K562 (cell line): ENCODE data around the gene FGFR4. TPM values are rescaled to one million over a fixed set of nuclear protein-coding genes. Genes with fewer than 3 reads are reported as not detected.

Experiments used
- C11orf30 ChIP-seq: fragments of 450-650 bp; IDR thresholded peaks from 2 replicates; pipeline ENCODE4 v1.6.1; 2016; ENCODE audit warnings: low read depth, mild to moderate bottlenecking
- CHD1 ChIP-seq: fragments of 200-600 bp; sonication (generic); IDR thresholded peaks from one replicate; pipeline ENCODE4 v1.6.1; 2012; ENCODE audit warnings: mild to moderate bottlenecking, moderate library complexity, low read length, inconsistent platforms
- CXXC5 ChIP-seq: fragments of 250-450 bp; sonication (Bioruptor Pico); IDR thresholded peaks from 2 replicates; pipeline ENCODE4 v1.8.0; 2022; ENCODE audit warnings: inconsistent platforms, mild to moderate bottlenecking, moderate library complexity
- E2F3 ChIP-seq: fragments of 250-450 bp; sonication (Bioruptor Pico); IDR thresholded peaks from 2 replicates; pipeline ENCODE4 v1.4.0; 2020; ENCODE audit warnings: mild to moderate bottlenecking
- GTF2A2 ChIP-seq: IDR thresholded peaks from 2 replicates; pipeline ENCODE4 v1.6.1; 2016; ENCODE audit warnings: mild to moderate bottlenecking, missing genetic modification characterization, missing compliant biosample characterization
- HCFC1 ChIP-seq: IDR thresholded peaks from 2 replicates; pipeline ENCODE4 v1.6.1; 2012; ENCODE audit warnings: low read depth, low read length, improper control_type of control experiment
- LCOR ChIP-seq: sonication (generic); formaldehyde crosslinking; IDR thresholded peaks from 2 replicates; pipeline ENCODE4 v1.8.0; 2022; ENCODE audit warnings: mild to moderate bottlenecking, missing genetic modification reagents
- MAFF ChIP-seq: IDR thresholded peaks from 2 replicates; pipeline ENCODE4 v1.6.1; 2012; ENCODE audit warnings: low read length, improper control_type of control experiment
- NBN ChIP-seq: fragments of 450-650 bp; IDR thresholded peaks from 2 replicates; pipeline ENCODE4 v1.6.1; 2016; ENCODE audit warnings: low read depth, mild to moderate bottlenecking
- NCOR1 ChIP-seq: fragments of 450-650 bp; IDR thresholded peaks from 2 replicates; pipeline ENCODE4 v1.6.1; 2016; ENCODE audit warnings: mild to moderate bottlenecking, moderate library complexity
- NR3C1 ChIP-seq: sonication (generic); formaldehyde crosslinking; IDR thresholded peaks from 2 replicates; pipeline ENCODE4 v1.8.1; 2022; ENCODE audit warnings: missing genetic modification reagents
- POLR2H ChIP-seq: IDR thresholded peaks from 2 replicates; pipeline ENCODE4 v1.6.1; 2016; ENCODE audit warnings: missing genetic modification characterization, low read depth, mild to moderate bottlenecking, control low read depth, missing compliant biosample characterization, moderate library complexity
- RBM14 ChIP-seq: fragments of 200-400 bp; formaldehyde crosslinking; IDR thresholded peaks from 2 replicates; pipeline ENCODE4 v1.6.1; 2018; ENCODE audit warnings: low read depth, mild to moderate bottlenecking, low read length, moderate library complexity, borderline replicate concordance; ENCODE audit not compliant: insufficient read depth
- RBM17 ChIP-seq: fragments of 200-400 bp; formaldehyde crosslinking; IDR thresholded peaks from 2 replicates; pipeline ENCODE4 v1.6.1; 2017; ENCODE audit warnings: low read depth, mild to moderate bottlenecking, low read length, borderline replicate concordance
- SMARCE1 ChIP-seq: fragments of 450-650 bp; IDR thresholded peaks from 2 replicates; pipeline ENCODE4 v1.7.1; 2016; ENCODE audit warnings: mild to moderate bottlenecking
- TCF3 ChIP-seq: sonication (generic); formaldehyde crosslinking; IDR thresholded peaks from 2 replicates; pipeline ENCODE4 v1.4.0; 2020; ENCODE audit warnings: mild to moderate bottlenecking, missing genetic modification reagents
- TEAD2 ChIP-seq: fragments of 450-650 bp; IDR thresholded peaks from 2 replicates; pipeline ENCODE4 v1.6.1; 2016; ENCODE audit warnings: missing genetic modification characterization, control low read depth, missing compliant biosample characterization
- ZC3H11A ChIP-seq: IDR thresholded peaks from 2 replicates; pipeline ENCODE4 v1.6.1; 2012; ENCODE audit warnings: low read depth, low read length, improper control_type of control experiment
- polyA plus RNA-seq, 8 experiments: library from polyadenylated mRNA; depleted of rRNA in 4 of 8; stranded (reverse) in 5 of 8; unstranded in 3 of 8; fragments of >200 nt; fragmentation: Nextera tagmentation in 2 of 8; fragmentation: Illumina TruSeq in 1 of 8; extraction: Ambion mirVana in 2 of 8; extraction: Trizol in 1 of 8; gene quantifications; 2 replicates each; pipeline versions ENCODE4 v1.2.1 to v1.2.3, GENCODE V29; 2011 to 2014; ENCODE audit warnings: inconsistent platforms in 1 of 8, missing spikeins in 1 of 8
- total RNA-seq, 7 experiments: library from RNA; depleted of rRNA in 6 of 7; stranded (reverse); fragments of >200 nt in 6 of 7; fragmentation: Illumina TruSeq in 2 of 7; extraction: Trizol in 2 of 7; gene quantifications; 2 replicates each; pipeline versions ENCODE4 v1.2.1 to v1.2.3, GENCODE V29; 2011 to 2021; ENCODE audit warnings: low replicate concordance in 1 of 7
- TF ChIP-seq, protein P1 (sequence below): fragments of 450-650 bp; IDR thresholded peaks from 2 replicates; pipeline ENCODE4 v1.6.1; 2018; ENCODE audit not compliant: partially characterized antibody
- TF ChIP-seq, protein P2 (sequence below): fragments of 450-650 bp; IDR thresholded peaks from 2 replicates; pipeline ENCODE4 v1.7.1; 2018; ENCODE audit warnings: mild to moderate bottlenecking, low read depth; ENCODE audit not compliant: partially characterized antibody
- TF ChIP-seq, protein P3 (sequence below): fragments of 250-450 bp; sonication (Bioruptor Pico); IDR thresholded peaks from 2 replicates; pipeline ENCODE4 v1.5.1; 2021; ENCODE audit warnings: mild to moderate bottlenecking

Gene FGFR4
- total and polyA plus RNA-seq, 9 of the 15 experiments (the other 6 are each of a cell fraction or from before 2014, with no cell fraction given), result 0.76 to 35.4 (median 7.5) TPM

DNA sequence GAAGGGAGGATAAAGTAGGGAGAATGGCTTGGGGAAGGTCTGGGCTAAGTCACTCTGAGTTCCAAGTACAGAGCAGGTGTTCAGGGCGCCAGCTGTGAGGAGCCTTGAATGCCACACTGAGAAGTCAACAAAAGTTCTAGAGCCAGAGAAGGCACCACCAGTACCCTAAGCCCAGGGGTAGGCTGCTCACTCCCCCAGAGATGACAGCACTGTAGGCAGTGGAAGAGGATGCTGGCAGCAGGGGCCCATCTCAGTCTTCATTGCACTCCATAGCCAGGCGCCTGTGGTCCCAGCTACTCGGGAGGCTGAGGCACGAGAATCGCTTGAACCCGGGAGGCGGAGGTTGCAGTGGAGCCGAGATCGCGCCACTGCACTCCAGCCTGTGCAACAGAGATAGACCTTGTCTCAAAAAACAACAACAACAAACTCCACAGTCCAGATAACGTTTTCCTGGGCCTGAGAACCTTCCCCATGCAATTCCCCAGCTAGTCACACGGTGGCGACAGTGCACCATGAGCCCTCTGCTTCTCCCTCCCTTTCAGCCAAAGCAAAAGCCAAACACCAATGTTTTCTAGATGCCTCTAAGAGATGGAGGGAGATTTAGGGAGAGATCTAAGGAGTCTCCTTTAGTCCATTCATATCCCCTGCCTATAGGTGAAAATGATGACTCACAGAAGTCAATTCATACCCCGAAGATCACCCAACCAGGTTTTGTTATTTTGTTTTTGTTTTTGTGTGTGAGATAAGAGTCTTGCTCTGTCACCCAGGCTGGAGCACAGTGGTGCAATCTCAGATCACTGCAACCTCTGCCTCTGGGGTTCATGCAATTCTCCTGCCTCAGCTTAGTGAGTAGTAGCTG is 27.1 kb downstream of the FGFR4 start (continued):
- TF ChIP-seq, protein P1, sequence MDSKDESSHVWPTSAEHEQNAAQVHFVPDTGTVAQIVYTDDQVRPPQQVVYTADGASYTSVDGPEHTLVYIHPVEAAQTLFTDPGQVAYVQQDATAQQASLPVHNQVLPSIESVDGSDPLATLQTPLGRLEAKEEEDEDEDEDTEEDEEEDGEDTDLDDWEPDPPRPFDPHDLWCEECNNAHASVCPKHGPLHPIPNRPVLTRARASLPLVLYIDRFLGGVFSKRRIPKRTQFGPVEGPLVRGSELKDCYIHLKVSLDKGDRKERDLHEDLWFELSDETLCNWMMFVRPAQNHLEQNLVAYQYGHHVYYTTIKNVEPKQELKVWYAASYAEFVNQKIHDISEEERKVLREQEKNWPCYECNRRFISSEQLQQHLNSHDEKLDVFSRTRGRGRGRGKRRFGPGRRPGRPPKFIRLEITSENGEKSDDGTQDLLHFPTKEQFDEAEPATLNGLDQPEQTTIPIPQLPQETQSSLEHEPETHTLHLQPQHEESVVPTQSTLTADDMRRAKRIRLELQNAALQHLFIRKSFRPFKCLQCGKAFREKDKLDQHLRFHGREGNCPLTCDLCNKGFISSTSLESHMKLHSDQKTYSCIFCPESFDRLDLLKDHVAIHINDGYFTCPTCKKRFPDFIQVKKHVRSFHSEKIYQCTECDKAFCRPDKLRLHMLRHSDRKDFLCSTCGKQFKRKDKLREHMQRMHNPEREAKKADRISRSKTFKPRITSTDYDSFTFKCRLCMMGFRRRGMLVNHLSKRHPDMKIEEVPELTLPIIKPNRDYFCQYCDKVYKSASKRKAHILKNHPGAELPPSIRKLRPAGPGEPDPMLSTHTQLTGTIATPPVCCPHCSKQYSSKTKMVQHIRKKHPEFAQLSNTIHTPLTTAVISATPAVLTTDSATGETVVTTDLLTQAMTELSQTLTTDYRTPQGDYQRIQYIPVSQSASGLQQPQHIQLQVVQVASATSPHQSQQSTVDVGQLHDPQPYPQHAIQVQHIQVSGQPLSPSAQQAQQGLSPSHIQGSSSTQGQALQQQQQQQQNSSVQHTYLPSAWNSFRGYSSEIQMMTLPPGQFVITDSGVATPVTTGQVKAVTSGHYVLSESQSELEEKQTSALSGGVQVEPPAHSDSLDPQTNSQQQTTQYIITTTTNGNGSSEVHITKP, result peak; percentile 75
- TF ChIP-seq MAFF, result peak; percentile 28; the same call in 1 of the 2 replicates
- TF ChIP-seq GTF2A2 (tag), result no peak
- TF ChIP-seq NBN, result peak; percentile 88
- no peak for TF ChIP-seq ZC3H11A
- no peak for TF ChIP-seq POLR2H (tag)
- TF ChIP-seq CHD1, result no peak
- peak; percentile 52; the same call in 1 of the 2 replicates for TF ChIP-seq LCOR (CRISPR knock-in tag)
- no peak for TF ChIP-seq RBM14
- TF ChIP-seq NR3C1 (CRISPR knock-in tag), result no peak
- no peak for TF ChIP-seq RBM17
- TF ChIP-seq NCOR1, result peak; percentile 80
- no peak for TF ChIP-seq TEAD2 (tag)
- TF ChIP-seq TCF3 (CRISPR knock-in tag), result peak; percentile 90
- TF ChIP-seq, protein P2, sequence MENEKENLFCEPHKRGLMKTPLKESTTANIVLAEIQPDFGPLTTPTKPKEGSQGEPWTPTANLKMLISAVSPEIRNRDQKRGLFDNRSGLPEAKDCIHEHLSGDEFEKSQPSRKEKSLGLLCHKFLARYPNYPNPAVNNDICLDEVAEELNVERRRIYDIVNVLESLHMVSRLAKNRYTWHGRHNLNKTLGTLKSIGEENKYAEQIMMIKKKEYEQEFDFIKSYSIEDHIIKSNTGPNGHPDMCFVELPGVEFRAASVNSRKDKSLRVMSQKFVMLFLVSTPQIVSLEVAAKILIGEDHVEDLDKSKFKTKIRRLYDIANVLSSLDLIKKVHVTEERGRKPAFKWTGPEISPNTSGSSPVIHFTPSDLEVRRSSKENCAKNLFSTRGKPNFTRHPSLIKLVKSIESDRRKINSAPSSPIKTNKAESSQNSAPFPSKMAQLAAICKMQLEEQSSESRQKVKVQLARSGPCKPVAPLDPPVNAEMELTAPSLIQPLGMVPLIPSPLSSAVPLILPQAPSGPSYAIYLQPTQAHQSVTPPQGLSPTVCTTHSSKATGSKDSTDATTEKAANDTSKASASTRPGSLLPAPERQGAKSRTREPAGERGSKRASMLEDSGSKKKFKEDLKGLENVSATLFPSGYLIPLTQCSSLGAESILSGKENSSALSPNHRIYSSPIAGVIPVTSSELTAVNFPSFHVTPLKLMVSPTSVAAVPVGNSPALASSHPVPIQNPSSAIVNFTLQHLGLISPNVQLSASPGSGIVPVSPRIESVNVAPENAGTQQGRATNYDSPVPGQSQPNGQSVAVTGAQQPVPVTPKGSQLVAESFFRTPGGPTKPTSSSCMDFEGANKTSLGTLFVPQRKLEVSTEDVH, result peak; percentile 49
- TF ChIP-seq CXXC5, result peak; percentile 71
- TF ChIP-seq E2F3 (CRISPR knock-in tag), result no peak
- TF ChIP-seq SMARCE1, result peak; percentile 61
- TF ChIP-seq HCFC1, result no peak
- TF ChIP-seq C11orf30, result peak; percentile 79
- TF ChIP-seq, protein P3, sequence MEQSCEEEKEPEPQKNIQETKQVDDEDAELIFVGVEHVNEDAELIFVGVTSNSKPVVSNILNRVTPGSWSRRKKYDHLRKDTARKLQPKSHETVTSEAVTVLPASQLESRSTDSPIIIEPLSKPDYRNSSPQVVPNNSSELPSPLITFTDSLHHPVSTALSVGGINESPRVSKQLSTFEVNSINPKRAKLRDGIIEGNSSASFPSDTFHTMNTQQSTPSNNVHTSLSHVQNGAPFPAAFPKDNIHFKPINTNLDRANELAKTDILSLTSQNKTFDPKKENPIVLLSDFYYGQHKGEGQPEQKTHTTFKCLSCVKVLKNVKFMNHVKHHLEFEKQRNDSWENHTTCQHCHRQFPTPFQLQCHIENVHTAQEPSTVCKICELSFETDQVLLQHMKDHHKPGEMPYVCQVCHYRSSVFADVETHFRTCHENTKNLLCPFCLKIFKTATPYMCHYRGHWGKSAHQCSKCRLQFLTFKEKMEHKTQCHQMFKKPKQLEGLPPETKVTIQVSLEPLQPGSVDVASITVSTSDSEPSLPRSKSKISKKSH (CRISPR knock-in tag), result no peak
